K562 (cell line): Measurements from ENCODE around the gene ANO8. TPM values are rescaled to one million over a fixed set of nuclear protein-coding genes. Genes with fewer than 3 reads are reported as not detected.
A peak's percentile ranks its signal among the peaks of the same experiment; 100 is the strongest.

Experiments used
- ATAC-seq: fragments of 200-7000 bp; cut with Tn5 transposase; 3 replicates; pipeline ENCODE4 v1.9.1; 2020; ENCODE audit warnings: moderate library complexity
- BruUV-seq: library from RNA; stranded (reverse); fragments of 400-500 nt; replicated peaks from 2 replicates; lab custom pipeline; 2021; lab: Mats Ljungman, UMichigan
- CTCF ChIA-PET: fragments of 300-600 bp; formaldehyde crosslinking; extraction: SDS; loops from one replicate; lab custom pipeline; 2021; ENCODE audit warnings: low intra/inter-chr PET ratio; lab: Yijun Ruan, JAX
- POLR2A ChIA-PET: fragments of 300-600, 350-650 bp; sonication (Branson Sonifier 250); formaldehyde crosslinking; extraction: SDS; loops from one replicate; lab custom pipeline; 2021; ENCODE audit warnings: antibody characterized with exemption, inconsistent platforms; lab: Yijun Ruan, JAX
- DNase-seq, 4 experiments: peaks; one replicate each; pipeline versions ENCODE4 v3.0.0 to v3.0.0-alpha.2; 2011 to 2018; ENCODE audit warnings: low spot score in 3 of 4, mixed read lengths in 3 of 4; ENCODE audit errors: extremely low read depth in 1 of 4
- FAIRE-seq: peaks from 2 replicates; lab custom pipeline; 2011; peaks lifted over from hg19 to GRCh38; lab: Jason Lieb, UNC
- H2AFZ ChIP-seq: 2 replicates; pipeline ENCODE4 v1.6.0; 2011; ENCODE audit warnings: low read depth, low read length, control low read depth, inconsistent platforms
- H3K27ac ChIP-seq: fragments of 200-600 bp; 3 replicates; pipeline ENCODE4 v1.8.0; 2011; ENCODE audit warnings: low read depth, mild to moderate bottlenecking, control low read depth, inconsistent platforms, low read length, moderate library complexity, mixed read lengths; ENCODE audit errors: extremely low read depth
- H3K27me3 ChIP-seq, 2 experiments: fragments of 300-600 bp in 1 of 2; 2 replicates in 1 of 2; 3 replicates in 1 of 2; pipeline versions ENCODE4 v1.6.0 to v1.8.0; 2011; ENCODE audit warnings: inconsistent platforms in 2 of 2, low read length in 2 of 2, mild to moderate bottlenecking in 1 of 2, mixed read lengths in 1 of 2, moderate library complexity in 1 of 2; ENCODE audit not compliant: control insufficient read depth in 2 of 2, insufficient read depth in 2 of 2
- H3K36me3 ChIP-seq: fragments of 300-600 bp; 3 replicates; pipeline ENCODE4 v1.8.0; 2011; ENCODE audit warnings: mild to moderate bottlenecking, low read length, inconsistent platforms; ENCODE audit not compliant: control insufficient read depth, insufficient read depth
- H3K4me1 ChIP-seq, 2 experiments: fragments of 200-600 bp in 1 of 2; replicated peaks in 1 of 2; 2 replicates in 1 of 2; 3 replicates in 1 of 2; pipeline versions ENCODE4 v1.5.1 to v1.8.0; 2011; ENCODE audit warnings: inconsistent platforms in 2 of 2, low read length in 2 of 2, mild to moderate bottlenecking in 1 of 2, mixed read lengths in 1 of 2, moderate library complexity in 1 of 2; ENCODE audit not compliant: control insufficient read depth in 2 of 2, insufficient read depth in 2 of 2
- H3K4me2 ChIP-seq: 2 replicates; pipeline ENCODE4 v1.6.1; 2011; ENCODE audit warnings: low read length, control low read depth, inconsistent platforms, mixed read lengths; ENCODE audit not compliant: insufficient read depth
- H3K4me3 ChIP-seq: fragments of 200-600 bp; sonication (generic), shearing (Covaris generic); 2 replicates; pipeline ENCODE4 v1.5.1; 2016; ENCODE audit warnings: control low read depth, inconsistent platforms
- H3K79me2 ChIP-seq: fragments of 200-600 bp; 3 replicates; pipeline ENCODE4 v1.8.0; 2011; ENCODE audit warnings: low read length, inconsistent platforms; ENCODE audit not compliant: control insufficient read depth, insufficient read depth
- H3K9ac ChIP-seq, 2 experiments: 2 replicates each; pipeline versions ENCODE4 v1.6.0 to v1.6.1; 2011; ENCODE audit warnings: low read depth in 2 of 2, low read length in 2 of 2, control low read depth in 1 of 2, inconsistent platforms in 1 of 2, mild to moderate bottlenecking in 1 of 2, mixed read lengths in 1 of 2; ENCODE audit not compliant: insufficient read depth in 1 of 2
- H3K9me1 ChIP-seq: one replicate; pipeline ENCODE4 v1.6.0; 2011; ENCODE audit warnings: inconsistent platforms, mild to moderate bottlenecking, low read length, moderate library complexity; ENCODE audit not compliant: control insufficient read depth, insufficient read depth
- H3K9me3 ChIP-seq: replicated peaks from 2 replicates; pipeline ENCODE4 v1.5.1; 2011; ENCODE audit warnings: low read depth, low read length, inconsistent platforms; ENCODE audit not compliant: control insufficient read depth, insufficient read depth
- H4K20me1 ChIP-seq: replicated peaks from 2 replicates; pipeline ENCODE4 v1.6.1; 2011; ENCODE audit warnings: low read length, inconsistent platforms, mixed read lengths; ENCODE audit not compliant: control insufficient read depth, insufficient read depth
- CBFB ChIP-seq: sonication (generic); formaldehyde crosslinking; IDR thresholded peaks from 2 replicates; pipeline ENCODE4 v1.4.0; 2020; ENCODE audit warnings: mild to moderate bottlenecking, missing genetic modification reagents
- FOXP1 ChIP-seq: sonication (generic); formaldehyde crosslinking; IDR thresholded peaks from 2 replicates; pipeline ENCODE4 v1.8.0; 2022; ENCODE audit warnings: mild to moderate bottlenecking, missing genetic modification reagents
- HOXB6 ChIP-seq: fragments of 250-450 bp; sonication (Bioruptor Pico); IDR thresholded peaks from 2 replicates; pipeline ENCODE4 v1.5.1; 2022; ENCODE audit warnings: mild to moderate bottlenecking, borderline replicate concordance
- MCM3 ChIP-seq: fragments of 450-650 bp; IDR thresholded peaks from 2 replicates; pipeline ENCODE4 v1.6.1; 2016
- POLR2A ChIP-seq: fragments of 450-650 bp; conservative IDR thresholded peaks from 2 replicates; pipeline ENCODE4 v1.6.1; 2016
- RBFOX2 ChIP-seq: fragments of 200-400 bp; formaldehyde crosslinking; IDR thresholded peaks from 2 replicates; pipeline ENCODE4 v1.6.1; 2017; ENCODE audit warnings: low read depth, mild to moderate bottlenecking, low read length, moderate library complexity
- RBM14 ChIP-seq: fragments of 200-400 bp; formaldehyde crosslinking; IDR thresholded peaks from 2 replicates; pipeline ENCODE4 v1.6.1; 2018; ENCODE audit warnings: low read depth, mild to moderate bottlenecking, low read length, moderate library complexity, borderline replicate concordance; ENCODE audit not compliant: insufficient read depth
- SMARCE1 ChIP-seq: fragments of 450-650 bp; IDR thresholded peaks from 2 replicates; pipeline ENCODE4 v1.7.1; 2016; ENCODE audit warnings: mild to moderate bottlenecking
- SRF ChIP-seq, 2 experiments: fragments of 250-450, 450-650 bp in 1 of 2; sonication (Bioruptor Pico) in 1 of 2; sonication (generic) in 1 of 2; formaldehyde crosslinking; IDR thresholded peaks; 2 replicates each; pipeline versions ENCODE4 v1.5.0 to v1.5.1; 2020 to 2022; ENCODE audit warnings: mild to moderate bottlenecking in 1 of 2, missing genetic modification reagents in 1 of 2
- TAF1 ChIP-seq: IDR thresholded peaks from 2 replicates; pipeline ENCODE4 v1.6.1; 2011; ENCODE audit warnings: mild to moderate bottlenecking, low read length, moderate library complexity; ENCODE audit not compliant: insufficient read depth, control insufficient read depth, severe bottlenecking; ENCODE audit errors: extremely low read depth
- TBP ChIP-seq: optimal IDR thresholded peaks from 2 replicates; pipeline ENCODE3; 2011; ENCODE audit warnings: low read depth, low read length, improper control_type of control experiment
- ZBTB17 ChIP-seq: fragments of 450-650 bp; formaldehyde crosslinking; IDR thresholded peaks from 2 replicates; pipeline ENCODE4 v1.4.0; 2020; ENCODE audit warnings: mild to moderate bottlenecking
- ZBTB7A ChIP-seq: IDR thresholded peaks from 2 replicates; pipeline ENCODE4 v1.6.1; 2011; ENCODE audit warnings: low read depth, mild to moderate bottlenecking, low read length, moderate library complexity, borderline replicate concordance; ENCODE audit not compliant: control insufficient read depth
- ZNF445 ChIP-seq: fragments of 250-450 bp; sonication (Bioruptor Pico); IDR thresholded peaks from 2 replicates; pipeline ENCODE4 v1.4.0; 2020; ENCODE audit warnings: low read depth, mild to moderate bottlenecking, moderate library complexity
- WGBS: fragments of 100-300 bp; shearing (Covaris generic); methylation state at CpG from one replicate; pipeline ENCODE4 v1.1.6; 2016; ENCODE audit warnings: low coverage, mixed read lengths; ENCODE audit not compliant: insufficient coverage; ENCODE audit errors: missing lambda C conversion rate; 5-methylcytosine and 5-hydroxymethylcytosine counted together
- in situ Hi-C: fragments of 300-500 bp; cut with MboI; formaldehyde crosslinking; loops from 4 replicates; pipeline ENCODE4 v1.15.0; 2018; ENCODE audit warnings: inconsistent platforms, mixed read lengths
- intact Hi-C: fragments of 100-400 bp; cut with micrococcal nuclease; formaldehyde crosslinking; loops from 2 replicates; pipeline ENCODE4 v1.14.2; 2022
- polyA plus RNA-seq, 8 experiments: library from polyadenylated mRNA; depleted of rRNA in 4 of 8; stranded (reverse) in 5 of 8; unstranded in 3 of 8; fragments of >200 nt; fragmentation: Nextera tagmentation in 2 of 8; fragmentation: Illumina TruSeq in 1 of 8; extraction: Ambion mirVana in 2 of 8; extraction: Trizol in 1 of 8; gene quantifications; 2 replicates each; pipeline versions ENCODE4 v1.2.1 to v1.2.3, GENCODE V29; 2011 to 2014; ENCODE audit warnings: inconsistent platforms in 1 of 8, missing spikeins in 1 of 8
- total RNA-seq, 7 experiments: library from RNA; depleted of rRNA in 6 of 7; stranded (reverse); fragments of >200 nt in 6 of 7; fragmentation: Illumina TruSeq in 2 of 7; extraction: Trizol in 2 of 7; gene quantifications; 2 replicates each; pipeline versions ENCODE4 v1.2.1 to v1.2.3, GENCODE V29; 2011 to 2021; ENCODE audit warnings: low replicate concordance in 1 of 7
- TF ChIP-seq, protein P1 (sequence below): sonication (generic); formaldehyde crosslinking; IDR thresholded peaks from 2 replicates; pipeline ENCODE4 v1.9.0; 2022; ENCODE audit warnings: mild to moderate bottlenecking, missing genetic modification reagents
- TF ChIP-seq, protein P2 (sequence below): fragments of 450-650 bp; formaldehyde crosslinking; IDR thresholded peaks from 2 replicates; pipeline ENCODE4 v1.4.0; 2022; ENCODE audit warnings: missing genetic modification characterization
- TF ChIP-seq, protein P3 (sequence below): IDR thresholded peaks from 2 replicates; pipeline ENCODE4 v1.6.1; 2014; ENCODE audit warnings: antibody characterized with exemption

The ANO8 gene
- total and polyA plus RNA-seq, 9 of the 15 experiments (the other 6 are each of a cell fraction or from before 2014, with no cell fraction given) = 0.07 to 7.6 (median 2.3) TPM; not detected in 1

DNA sequence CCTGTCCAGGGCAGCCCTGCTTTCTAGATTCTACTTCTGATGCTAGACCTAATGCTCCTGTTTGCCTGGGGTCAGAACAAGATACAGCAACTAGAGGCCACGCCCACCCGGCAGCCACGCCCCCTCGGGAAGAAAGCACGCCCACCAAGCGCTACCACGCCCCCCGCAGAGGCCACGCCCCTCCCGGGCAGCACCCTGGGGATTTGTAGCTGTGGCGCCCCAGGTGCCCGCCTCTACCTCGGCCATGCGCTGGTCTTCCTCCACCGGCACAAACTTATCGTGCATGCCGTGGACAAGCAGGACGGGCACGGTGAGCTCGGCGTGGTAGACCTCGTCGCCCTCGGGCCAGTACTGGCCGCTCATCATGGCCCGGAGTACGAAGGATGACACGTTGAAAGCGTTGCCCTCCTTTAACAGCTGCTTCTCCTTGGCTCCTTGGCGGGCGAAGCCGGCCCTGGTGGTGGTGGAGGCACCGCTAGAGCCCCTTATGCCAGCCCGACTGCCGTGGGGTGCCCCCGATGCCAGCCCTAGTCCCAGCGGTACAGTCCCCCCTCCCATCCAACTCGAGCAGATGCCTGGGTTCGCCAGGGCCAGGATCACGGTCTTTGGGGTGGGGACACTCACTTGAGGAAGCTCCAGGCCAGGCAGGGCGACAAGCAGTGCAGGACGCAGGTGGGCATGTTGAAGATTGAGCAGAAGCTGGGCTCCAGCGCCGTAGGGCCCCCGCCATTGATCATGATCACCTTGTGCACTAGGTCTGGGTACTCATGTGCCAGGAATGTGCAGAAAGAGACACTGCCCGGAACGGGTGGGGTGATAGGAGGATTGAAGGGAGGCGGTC, 40.4 kb downstream of the ANO8 start:
- DNase-seq = peak; percentile 87 to 94 (median 88)
- CTCF ChIA-PET = interaction anchor here (0.5 to 1.4 kb wide), 3 partner anchors 91 to 92 kb away, joined by 3 to 4 read pairs (median 3); no protein-coding TSS in a partner anchor
- intact Hi-C loops = loop anchor here (1.0 to 5.0 kb wide), 4 partner anchors 11 to 397 kb away; partner anchors contain the start of gene MRPL34
- TF ChIP-seq CBFB (0 out of 2 replicates have a peak, but pooled peaks have one; percentile 64), ZBTB7A (peak; percentile 80; the same call in 1 of the 2 replicates), SMARCE1 (no peak), ZNF445 (CRISPR knock-in tag) (no peak), RBFOX2 (peak; percentile 66), FOXP1 (CRISPR knock-in tag) (0 out of 2 replicates have a peak, but pooled peaks have one; percentile 34), HOXB6 (CRISPR knock-in tag) (no peak), SRF (CRISPR knock-in tag; IDR thresholded peaks at IDR 0.05) (0 out of 4 replicates have a peak, but pooled peaks of 1 of the 2 experiments have one; percentile 17), TBP (peak; percentile 38), POLR2A (peak; percentile 34; the same call in 1 of the 2 replicates), RBM14 (0 out of 2 replicates have a peak, but pooled peaks have one; percentile 58), TAF1 (peak; percentile 36), ZBTB17 (CRISPR knock-in tag) (no peak), MCM3 (no peak)
- TF ChIP-seq, protein P1, sequence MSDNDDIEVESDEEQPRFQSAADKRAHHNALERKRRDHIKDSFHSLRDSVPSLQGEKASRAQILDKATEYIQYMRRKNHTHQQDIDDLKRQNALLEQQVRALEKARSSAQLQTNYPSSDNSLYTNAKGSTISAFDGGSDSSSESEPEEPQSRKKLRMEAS (CRISPR knock-in tag) = peak; percentile 45; the same call in 1 of the 2 replicates
- TF ChIP-seq, protein P2, sequence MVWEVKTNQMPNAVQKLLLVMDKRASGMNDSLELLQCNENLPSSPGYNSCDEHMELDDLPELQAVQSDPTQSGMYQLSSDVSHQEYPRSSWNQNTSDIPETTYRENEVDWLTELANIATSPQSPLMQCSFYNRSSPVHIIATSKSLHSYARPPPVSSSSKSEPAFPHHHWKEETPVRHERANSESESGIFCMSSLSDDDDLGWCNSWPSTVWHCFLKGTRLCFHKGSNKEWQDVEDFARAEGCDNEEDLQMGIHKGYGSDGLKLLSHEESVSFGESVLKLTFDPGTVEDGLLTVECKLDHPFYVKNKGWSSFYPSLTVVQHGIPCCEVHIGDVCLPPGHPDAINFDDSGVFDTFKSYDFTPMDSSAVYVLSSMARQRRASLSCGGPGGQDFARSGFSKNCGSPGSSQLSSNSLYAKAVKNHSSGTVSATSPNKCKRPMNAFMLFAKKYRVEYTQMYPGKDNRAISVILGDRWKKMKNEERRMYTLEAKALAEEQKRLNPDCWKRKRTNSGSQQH (CRISPR knock-in tag) = 0 out of 2 replicates have a peak, but pooled peaks have one; percentile 50
- TF ChIP-seq, protein P3, sequence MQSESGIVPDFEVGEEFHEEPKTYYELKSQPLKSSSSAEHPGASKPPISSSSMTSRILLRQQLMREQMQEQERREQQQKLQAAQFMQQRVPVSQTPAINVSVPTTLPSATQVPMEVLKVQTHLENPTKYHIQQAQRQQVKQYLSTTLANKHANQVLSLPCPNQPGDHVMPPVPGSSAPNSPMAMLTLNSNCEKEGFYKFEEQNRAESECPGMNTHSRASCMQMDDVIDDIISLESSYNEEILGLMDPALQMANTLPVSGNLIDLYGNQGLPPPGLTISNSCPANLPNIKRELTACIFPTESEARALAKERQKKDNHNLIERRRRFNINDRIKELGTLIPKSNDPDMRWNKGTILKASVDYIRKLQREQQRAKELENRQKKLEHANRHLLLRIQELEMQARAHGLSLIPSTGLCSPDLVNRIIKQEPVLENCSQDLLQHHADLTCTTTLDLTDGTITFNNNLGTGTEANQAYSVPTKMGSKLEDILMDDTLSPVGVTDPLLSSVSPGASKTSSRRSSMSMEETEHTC = no peak

More for the DNA sequence above, 40.4 kb downstream of the ANO8 start:
- peaks cover 12 to 38% of the 10 kb centered on the region in 2 experiments; a peak in 4 of 5 replicates for H3K4me1 ChIP-seq
- H3K27me3 ChIP-seq = no peaks in the 10 kb centered on the region
- H3K79me2 ChIP-seq = peaks cover 12% of the 10 kb centered on the region
- ATAC-seq = peak; percentile 79
- H3K4me2 ChIP-seq = peak overlapping the region; percentile 92
- peaks cover 3% of the 10 kb centered on the region for H3K9me3 ChIP-seq
- 32% methylated on average over 43 of the region's 48 CpGs for WGBS
- H2AFZ ChIP-seq = peak overlapping the region; percentile 30
- peak overlapping the region; percentile 42 to 89; a peak in 3 of 4 replicates for H3K9ac ChIP-seq
- H4K20me1 ChIP-seq = no peaks in the 10 kb centered on the region
- peak overlapping the region; percentile 62 for H3K4me3 ChIP-seq
- no TSS peak for BruUV-seq
- in situ Hi-C loops = loop anchor here (5.0 kb wide), 1 partner anchor 93 kb away; no protein-coding TSS in a partner anchor
- H3K27ac ChIP-seq = peak overlapping the region; percentile 42
- H3K9me1 ChIP-seq = peaks cover 7% of the 10 kb centered on the region
- POLR2A ChIA-PET = interaction anchor here (0.6 to 1.4 kb wide), 6 partner anchors 9 to 39 kb away, joined by 3 to 7 read pairs (median 4); partner anchors contain the start of genes ABHD8 and MRPL34
- H3K36me3 ChIP-seq = peaks cover 17% of the 10 kb centered on the region; the same call in 2 of the 3 replicates
- FAIRE-seq = peak; percentile 80
